SIG-M5 treated with dmso at 0.1 percent for 504 hours (cell line): Measurements from ENCODE around the gene TRA2B.
A peak's percentile ranks its signal among the peaks of the same experiment; 100 is the strongest.

Source experiments
- DNase-seq: peaks from one replicate; lab custom pipeline; 2025; ENCODE audit not compliant: unreplicated experiment; lab: John Stamatoyannopoulos, UW

Gene TRA2B

DNA sequence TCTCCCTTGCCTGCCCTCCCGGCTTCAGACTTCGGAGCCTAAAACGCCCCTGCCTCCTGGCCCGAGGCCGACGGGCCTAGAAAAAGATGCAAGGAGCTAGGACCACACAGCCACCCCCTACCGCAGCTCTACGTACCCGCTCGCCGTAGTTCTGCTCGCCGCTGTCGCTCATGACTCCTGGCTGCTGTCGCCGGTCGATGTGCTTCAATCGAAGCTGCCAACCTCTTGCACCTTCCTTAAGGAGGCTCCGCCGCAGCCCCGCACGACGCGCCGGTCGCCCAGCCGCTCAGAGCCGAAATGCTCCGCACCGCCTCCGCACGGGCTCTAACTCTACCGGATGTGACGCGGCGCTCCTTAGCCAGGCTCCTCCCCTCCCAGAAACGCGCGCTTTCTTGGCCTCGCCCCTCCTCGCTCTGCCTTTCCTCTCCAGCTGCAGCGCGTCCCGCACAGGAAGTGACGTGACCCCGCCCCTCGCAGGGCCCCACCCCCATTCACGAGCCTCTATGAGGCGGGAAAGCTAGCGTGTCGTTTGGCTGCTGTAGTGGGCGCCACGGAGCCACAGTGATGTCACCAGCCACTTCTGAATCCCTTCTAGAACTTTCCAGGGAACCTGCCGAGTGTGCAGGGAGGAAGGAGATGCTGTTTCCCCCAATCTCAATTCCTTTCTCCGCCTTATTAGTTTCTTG, at the start of gene TRA2B:
Gene TRA2B (minus strand): TSS at position 326 of the 686 bp plus-strand sequence. CDS start 154 bp downstream, at position 172.
- DNase-seq = peak; percentile 99

DNA sequence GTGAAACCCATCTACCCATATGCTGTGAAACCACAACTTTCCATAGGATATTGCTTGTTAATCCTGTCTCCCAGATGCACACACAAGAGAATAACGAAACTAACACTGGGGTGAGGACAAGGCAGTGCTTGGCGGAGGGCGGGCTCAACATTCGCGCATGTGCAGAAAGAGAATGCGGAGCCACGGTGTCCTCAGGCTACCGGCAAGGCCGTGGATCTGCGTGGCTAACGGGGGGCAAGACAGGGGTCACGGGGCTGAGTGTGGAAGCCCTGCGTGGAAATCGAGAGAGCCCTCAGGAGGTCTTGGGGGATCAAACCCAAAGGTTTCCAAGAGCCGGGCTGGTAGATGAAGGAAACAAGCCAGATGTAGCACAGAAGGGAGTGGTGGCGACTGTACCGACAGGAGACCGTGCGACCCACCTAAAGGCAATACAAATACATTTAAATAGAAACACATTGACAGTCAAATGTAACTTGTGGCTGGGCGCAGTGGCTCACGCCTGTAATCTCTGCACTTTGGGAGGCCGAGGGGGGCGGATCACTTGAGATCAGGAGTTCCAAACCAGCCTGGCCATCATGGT, 48.5 kb upstream of the TRA2B start:
- no peak for DNase-seq

DNA sequence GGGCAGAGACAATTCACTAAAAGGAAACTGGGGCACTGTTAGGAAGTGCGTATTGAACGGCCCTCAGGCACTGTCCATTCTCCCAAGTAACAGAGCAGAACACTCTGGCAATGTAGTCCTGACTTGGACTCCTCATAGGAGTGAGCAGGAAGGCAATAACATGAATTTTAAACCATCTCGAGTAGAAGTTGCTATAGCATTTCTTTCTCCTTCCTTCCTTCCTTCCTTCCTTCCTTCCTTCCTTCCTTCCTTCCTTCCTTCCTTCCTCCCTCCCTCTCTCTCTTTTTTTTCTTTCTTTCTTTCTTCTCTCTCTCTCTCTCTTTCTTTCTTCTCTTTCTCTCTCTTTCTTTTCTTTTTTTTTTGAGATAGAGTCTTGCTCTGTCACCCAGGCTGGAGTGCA, 46.4 kb upstream of the TRA2B start:
- no peak for DNase-seq

DNA sequence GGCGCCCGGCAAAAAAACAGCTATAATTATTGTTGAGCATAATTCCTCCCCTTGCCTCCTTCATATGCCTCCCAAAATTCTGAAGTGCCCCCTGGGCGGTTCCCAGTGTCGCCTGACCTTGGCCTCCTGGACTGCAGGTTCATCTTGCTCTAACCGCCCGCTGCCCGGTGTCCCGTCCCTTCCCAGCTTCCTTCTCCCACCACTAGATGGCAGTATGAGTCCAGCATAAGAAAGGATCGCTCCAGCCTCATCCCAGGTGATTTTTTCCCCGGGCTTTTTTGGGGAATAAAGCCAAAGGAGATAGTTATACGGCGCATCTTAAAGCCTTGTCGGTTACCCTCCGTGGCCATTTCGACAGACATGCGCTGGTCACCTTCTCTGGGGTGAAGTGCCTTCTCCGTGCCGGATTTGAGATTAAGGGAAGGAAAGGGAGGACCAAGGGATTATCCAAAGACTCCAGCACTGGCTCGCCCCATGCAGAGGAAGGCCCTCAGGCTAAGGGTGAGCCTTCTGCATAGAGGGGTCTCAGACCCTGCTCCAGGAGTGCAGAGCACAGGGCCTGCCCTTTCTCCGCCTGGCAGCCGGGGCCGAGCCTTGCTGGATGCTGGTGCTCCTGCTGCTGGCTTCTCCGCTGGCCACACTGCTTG, 45.8 kb upstream of the TRA2B start:
- peak; percentile 65 for DNase-seq

DNA sequence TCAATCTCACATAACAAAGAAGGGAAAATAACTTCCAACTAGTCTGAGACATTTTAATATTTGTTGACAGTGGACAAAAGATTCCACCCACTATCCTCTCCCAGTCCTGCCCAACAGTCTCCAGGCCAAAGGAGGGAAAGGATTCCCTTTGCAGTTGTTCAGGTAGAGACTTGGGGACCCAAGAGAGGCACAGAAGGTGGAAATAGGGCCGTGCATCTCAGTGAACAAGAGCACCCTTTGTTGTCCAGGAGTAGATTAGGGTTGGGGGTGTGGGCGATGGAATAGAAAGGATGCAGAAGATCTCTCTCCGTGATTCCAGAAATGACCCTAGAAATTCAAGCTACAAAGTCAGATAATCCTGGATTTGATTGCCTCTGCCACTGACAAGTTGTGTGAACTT, 44.8 kb upstream of the TRA2B start:
- no peak for DNase-seq

DNA sequence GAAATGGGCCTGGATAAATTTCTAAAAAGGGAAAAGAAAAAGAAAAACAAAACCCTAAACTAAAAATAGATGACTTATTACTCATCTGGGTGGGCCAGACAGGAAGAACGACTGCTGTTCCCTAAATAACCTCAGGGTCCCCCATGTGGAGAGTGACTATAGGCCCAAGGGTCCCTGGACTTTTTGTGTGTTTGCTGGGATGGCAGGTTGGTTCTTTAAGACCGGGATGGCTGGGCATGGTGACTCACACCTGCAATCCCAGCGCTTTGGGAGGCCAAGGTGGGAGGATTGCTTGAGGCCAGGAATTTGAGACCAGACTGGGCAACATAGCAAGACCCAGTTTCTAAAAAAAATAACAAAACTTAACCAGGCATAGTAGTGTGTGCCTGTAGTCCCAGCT, 43.8 kb upstream of the TRA2B start:
- no peak for DNase-seq

DNA sequence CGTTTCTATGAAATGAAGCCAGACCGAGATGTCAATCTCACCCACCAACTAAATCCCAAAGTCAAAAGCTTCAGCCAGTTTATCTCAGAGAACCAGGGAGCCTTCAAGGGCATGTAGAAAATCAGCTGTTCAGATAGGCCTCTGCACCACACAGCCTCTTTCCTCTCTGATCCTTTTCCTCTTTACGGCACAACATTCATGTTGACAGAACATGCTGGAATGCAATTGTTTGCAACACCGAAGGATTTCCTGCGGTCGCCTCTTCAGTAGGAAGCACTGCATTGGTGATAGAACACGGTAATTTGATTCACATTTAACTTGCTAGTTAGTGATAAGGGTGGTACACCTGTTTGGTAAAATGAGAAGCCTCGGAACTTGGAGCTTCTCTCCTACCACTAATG, 41.9 kb upstream of the TRA2B start:
- DNase-seq = no peak

DNA sequence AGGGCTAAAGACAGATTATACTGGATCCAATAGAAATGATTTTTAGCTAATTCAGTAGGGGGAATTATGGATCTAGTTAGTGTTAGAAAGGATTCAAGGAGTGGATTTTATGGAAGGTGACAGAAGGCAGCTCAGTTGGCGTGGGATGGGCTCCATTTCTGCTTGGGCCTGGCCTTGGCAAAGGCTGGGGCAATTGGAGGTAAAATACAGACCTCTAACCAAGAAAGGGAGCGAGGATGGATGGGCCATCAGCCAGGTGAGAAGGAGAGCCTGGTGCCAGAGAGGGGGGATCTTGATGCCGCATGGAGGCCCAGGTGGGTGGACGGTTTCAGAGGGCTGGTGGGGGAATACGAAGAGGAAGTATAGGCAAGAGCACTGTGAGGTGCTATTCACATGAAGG, 40.7 kb upstream of the TRA2B start:
- no peak for DNase-seq

DNA sequence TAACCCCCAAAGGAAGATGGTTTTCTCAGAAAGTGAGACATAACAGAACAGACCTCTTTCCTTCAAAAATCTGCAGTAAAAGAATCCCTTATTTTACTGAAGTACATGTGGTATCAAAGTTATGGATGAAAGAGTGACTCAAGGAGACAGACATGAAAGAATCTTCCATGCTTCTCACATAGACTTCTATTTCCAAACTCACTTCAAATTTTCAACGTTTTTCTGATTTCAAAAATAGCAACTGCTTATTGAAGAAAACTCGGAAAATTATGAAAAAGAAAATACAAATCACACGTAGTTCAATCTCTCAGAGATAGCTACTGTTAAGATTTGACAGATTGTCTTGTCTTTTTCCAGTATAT, 39.8 kb upstream of the TRA2B start:
- DNase-seq = no peak

DNA sequence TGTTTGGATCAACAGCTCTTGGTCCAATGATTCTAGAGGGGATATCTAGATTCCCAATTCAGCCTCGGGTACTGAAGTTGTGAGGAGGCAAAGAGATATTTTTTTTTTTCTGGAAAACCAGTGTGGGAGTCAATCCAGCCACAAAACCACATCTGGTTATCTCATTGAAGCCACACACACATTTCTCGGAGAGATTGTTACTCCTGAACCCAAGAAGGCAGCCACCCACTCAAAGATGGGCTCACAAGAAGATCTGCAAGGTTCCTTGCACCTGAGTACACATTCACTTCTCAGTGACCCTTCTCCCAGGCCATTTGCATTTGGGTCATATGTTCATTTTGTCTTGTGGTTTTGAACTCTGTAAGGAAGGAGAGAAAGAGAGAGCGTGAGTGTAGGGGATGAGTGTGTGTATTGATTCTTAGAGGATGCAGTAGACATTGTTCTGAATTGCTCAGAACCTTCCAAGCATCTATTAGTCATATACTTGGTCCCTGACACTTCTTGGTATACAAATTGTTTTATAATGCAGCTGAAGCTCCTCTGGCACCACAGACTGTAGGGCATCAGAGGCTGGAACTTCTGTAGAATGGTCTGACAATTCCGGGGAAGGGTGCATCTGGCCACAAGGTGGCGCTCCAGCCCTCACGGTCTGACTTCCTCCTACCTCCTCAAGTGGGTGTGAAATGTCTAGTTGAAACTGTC, 39.3 kb upstream of the TRA2B start:
- peak; percentile 76 for DNase-seq

DNA sequence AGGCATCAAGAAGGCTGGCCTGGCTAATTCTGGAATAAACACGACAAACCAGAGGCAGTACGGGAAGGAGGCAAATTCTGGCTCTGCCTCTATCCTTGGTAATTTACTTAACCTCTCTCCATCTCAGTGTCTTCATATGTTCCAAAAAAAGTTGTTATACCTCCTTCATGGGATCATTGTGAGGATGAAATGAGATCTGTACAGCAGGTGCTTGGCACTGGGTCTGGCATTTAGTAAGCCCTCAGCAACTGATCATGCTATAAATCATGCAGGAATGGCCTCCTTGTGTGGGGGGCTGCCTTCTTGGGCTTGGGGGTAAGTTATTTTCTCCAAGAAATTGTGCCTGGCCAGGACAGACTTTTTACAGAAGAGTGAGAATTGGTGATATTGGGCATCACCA, 38.3 kb upstream of the TRA2B start:
- DNase-seq = no peak

DNA sequence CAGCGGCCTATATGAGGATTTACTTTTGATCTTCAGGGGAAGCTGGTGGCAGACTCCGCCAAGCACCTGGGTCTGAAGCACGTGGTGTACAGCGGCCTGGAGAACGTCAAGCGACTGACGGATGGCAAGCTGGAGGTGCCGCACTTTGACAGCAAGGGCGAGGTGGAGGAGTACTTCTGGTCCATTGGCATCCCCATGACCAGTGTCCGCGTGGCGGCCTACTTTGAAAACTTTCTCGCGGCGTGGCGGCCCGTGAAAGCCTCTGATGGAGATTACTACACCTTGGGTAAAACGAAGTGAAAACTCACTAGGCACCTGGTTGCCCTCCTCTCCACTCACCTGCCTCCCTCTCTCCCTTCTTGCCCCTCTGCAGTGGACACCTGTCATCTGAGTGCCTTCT, 33.8 kb upstream of the TRA2B start:
- DNase-seq = no peak

DNA sequence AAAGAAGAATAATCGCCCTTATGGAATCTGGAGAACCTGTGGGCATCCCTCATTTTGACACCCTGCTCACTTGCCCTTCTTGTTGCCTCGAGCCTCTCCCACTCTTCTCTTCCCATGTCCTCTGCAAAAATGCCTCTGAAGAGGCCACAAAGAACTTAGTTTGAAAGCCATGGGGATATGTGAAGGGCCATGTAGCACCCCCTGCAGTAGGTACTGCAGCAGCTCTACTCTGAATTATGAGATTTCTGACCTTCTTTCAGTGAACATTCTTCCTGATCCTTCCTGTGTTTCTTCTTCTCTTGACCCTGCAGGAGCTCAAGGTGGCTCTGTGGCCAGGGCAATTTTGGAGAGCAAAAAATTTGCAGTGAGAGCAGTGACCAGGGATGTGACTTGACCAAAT, 30.4 kb upstream of the TRA2B start:
- DNase-seq = no peak

DNA sequence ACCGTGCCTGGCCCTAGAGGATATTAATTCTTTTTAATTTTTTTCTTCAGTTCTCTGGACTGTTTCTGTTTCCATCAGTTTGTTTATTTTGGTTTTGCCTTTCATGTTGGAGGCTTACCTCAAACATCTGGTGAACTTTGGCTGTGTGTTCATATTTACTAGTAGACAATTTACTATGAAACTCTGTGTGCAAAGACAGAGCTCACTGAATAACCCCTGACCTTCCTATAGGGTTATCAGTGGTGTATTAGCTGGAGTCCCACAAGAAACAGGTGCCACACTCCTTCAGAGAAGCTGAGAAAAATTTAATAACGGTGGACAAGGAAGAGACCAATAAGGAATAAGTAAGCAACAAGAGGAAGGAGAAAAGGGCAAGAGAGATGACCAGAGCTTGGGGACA, 28.8 kb upstream of the TRA2B start:
- no peak for DNase-seq

DNA sequence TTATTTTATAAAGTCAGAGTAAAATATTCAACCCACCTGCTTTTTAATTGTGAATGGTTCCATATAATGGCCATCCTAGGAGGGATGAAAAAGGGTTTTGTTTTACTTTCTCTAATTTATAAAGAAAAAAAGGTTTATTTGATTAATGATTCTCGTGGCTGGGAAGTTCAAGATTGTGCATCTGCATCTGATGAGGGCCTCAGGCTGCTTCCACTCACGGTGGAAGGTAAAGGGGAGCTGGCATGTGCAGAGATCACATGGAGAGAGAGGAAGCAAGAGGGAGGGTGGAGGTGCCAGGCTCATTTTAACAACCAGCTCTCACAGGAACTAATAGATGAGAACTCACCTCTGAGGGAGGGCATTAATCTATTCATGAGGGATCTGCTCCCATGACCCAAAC, 27.7 kb upstream of the TRA2B start:
- DNase-seq = no peak

DNA sequence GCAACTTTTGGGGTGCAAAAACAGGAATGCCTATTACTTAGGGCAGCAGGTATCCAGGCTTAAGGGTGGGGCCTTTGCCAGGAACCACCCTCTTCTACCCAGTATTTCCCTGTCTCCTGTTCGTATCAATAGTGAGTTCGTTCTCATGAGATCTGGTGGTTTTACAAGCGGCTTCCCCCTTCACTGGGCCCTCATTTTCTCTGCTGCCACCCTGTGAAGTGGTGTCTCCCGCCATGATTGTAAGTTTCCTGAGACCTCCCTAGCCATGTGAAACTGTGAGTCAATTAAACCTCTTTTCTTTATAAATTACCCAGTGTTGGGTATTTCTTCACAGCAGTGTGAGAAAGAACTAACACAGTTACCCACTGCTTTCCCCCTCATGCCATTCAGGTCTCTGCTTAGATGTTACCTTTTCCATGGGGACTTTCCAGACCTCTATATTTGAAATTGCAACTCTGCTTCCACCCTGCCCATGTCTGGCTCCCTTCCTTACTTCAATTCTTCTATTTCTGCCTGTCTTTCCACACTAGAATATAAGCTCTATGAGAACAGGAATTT, 23.9 kb upstream of the TRA2B start:
- no peak for DNase-seq

DNA sequence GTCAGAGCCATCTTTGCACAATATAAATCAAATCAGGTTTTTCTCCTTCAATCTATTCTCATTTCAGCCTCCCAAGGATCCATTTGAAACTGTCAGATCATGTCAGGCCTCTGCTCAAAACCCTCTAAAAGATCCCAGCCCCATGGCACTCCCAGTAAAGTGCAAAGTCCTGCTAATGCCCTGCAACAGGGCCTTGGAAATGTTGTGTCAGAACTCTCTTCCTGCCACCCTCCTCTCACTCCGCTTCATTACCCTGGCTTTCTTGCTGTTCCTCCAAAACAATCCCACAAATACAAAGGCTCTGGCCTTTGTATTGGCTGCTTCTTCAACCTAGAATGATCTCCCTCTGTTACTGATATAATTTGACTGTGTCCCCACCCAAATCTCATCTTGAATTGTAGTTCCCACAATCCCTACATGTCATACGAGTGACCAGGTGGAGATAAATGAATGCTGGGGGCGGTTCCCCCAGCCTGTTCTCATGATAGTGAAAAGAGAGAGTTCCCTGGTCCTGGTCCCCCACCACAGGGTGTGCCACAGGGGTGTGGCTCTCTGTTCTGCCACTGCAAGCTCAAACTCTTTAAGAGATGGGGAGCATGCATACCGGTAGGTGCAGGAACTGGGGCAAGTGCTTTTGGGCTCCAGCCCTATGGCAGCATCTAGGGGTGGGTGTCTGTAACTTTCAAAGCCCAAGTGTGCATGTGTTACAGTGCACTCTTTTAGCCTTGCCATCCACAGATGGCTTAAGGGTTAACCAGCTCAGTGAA, 22.9 kb upstream of the TRA2B start:
- DNase-seq = no peak

DNA sequence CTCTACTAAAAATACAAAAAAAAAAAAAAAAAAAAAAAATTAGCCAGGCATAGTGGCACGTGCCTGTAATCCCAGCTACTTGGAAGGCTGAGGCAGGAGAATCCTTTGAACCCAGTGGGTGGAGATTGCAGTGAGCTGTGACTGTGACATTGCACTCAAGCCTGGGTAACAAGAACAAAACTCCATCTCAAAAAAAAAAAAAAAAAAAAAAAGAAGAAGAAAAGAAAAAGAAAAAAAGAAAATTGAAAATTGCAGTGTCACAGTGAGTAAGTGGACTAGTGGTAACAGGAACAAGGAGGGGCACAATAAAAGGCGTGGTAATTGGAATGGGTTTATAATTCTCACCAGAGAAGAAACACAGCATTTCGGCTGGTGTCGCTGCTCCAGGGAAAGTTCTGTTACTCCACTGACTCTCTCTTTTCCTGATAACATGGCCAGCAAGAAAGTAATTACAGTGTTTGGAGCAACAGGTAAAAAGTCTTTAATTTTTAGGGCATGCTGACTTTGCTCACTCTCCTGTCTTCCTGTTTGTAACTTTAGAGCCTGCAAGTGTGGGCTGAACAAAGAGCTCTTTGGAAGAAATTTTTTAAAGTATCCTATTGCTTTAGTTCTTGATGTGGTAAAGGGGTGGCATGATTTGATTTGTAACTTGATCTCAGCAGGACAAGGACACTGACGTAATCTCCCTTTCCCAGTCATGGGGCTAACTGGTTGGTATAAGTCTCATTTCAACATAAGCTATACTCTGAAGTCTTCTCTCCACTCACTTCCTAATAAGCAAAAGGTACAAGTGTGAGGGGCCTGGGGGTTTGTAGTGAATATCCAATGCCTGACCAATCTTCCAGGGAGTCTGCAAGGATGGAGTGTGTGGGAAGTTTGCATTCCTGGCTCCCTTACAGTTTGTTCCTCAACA, 22.1 kb upstream of the TRA2B start:
- peak; percentile 70 for DNase-seq

DNA sequence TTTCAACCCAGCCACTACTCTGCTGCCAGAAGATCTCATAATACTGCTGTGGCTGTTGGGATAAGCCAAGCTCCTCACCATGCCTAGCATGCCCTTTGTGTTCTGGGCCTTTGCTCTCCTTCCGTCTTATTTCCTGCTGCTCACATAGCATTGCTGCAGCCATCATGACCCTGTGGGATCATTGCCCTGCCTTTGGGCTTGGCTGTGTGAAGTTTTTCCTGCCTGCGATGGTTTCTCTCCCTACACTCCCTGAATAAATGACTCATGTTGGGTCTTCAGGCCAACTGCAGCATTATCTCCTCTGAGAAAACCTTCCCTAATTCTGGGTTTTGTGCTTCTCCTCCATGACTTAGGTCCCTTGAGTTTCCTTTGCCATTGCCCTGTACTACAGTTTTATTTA, 20.8 kb upstream of the TRA2B start:
- DNase-seq = no peak

DNA sequence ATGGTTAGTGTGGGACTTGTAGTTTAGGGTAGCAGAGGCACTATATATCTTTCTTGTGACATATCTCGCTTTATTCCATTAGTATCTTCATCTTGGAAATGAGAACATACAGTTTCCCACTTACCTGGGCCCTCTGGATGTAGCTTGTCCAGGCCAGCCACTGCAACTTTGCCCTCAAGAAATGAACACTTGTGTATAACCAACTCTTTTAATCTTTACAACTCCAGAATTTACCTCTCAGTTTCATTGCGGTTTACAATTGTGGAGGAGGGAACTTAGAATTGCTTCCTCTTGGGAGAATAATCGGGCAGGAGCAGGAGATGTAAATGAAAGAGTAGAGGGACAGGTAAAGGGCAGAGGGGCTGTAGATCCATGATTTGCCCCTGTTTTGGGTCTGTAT, 18.4 kb upstream of the TRA2B start:
- DNase-seq = no peak
